T47D (cell line): ENCODE data around the gene DDX27.

Experiments
- DNase-seq, 2 experiments: peaks; one replicate each; pipeline versions ENCODE4 v3.0.0 to v3.0.0-alpha.2; 2011 to 2012; ENCODE audit warnings: low read depth in 1 of 2, low spot score in 1 of 2
- JUND ChIP-seq: IDR thresholded peaks from 2 replicates; pipeline ENCODE4 v1.6.1; 2012; ENCODE audit warnings: low read depth
- in situ Hi-C: cut with HindIII; loops from 2 replicates; pipeline ENCODE4 v1.10.0; 2016; ENCODE audit warnings: low sequenced_read_pairs, low pct_unique_long_range_greater_than_20kb

DDX27 gene

GRCh38 chr20:49237531-49237930 lies 18.3 kb downstream of the DDX27 start:
- in situ Hi-C loops, result no loop called here
- DNase-seq, result no peak
- no peak for TF ChIP-seq JUND

DNA sequence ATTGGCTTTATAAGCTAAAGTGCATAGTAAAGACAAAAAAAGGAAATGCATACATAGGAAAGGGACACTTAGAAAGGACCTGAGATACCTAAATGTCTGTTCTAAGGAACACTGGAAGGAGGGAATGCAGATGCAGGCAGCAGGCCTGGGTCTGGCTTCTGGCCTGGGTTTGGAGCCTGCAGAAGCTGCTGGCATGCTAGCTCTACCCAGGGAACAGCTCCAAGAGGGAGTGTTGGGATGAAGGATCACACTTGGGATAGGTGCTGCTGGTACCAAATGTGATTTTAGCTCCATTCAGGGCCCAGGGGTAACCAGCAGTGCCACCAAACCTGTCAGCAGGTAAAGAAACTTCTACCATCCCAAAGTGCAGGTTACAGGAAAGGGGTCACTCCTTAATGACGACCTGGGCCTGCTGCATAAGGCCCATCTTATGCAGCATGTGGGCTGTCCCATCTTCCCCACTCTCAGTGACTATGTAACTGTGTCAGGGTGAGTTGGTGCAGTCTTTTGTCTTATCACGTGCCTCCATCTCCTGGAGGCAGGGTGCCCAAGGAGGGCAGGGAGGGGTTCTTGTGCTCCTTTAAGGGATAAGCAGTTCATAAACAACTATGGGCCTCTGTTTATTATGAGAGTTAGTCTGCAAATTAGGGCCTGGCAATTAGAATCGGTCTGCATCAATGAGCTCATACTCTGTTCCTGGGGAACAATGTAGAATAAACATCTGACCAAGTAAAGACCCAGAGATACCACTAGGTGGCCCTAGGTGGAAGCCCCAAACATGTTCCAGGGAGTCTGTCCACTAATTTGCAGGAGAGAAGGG lies 26.9 kb downstream of the DDX27 start:
- no peak for TF ChIP-seq JUND
- in situ Hi-C loops, result no loop called here
- peak; percentile 62 to 78 for DNase-seq

GRCh38 chr20:49247169-49247723 lies 28.0 kb downstream of the DDX27 start:
- no peak for TF ChIP-seq JUND
- no peak for DNase-seq
- in situ Hi-C loops, result no loop called here

GRCh38 chr20:49247792-49248191 lies 28.6 kb downstream of the DDX27 start:
- no peak for DNase-seq
- no peak for TF ChIP-seq JUND
- in situ Hi-C loops, result no loop called here

- in situ Hi-C loops, result no loop called here
- TF ChIP-seq JUND, result no peak
- no peak for DNase-seq
Observed at GRCh38 chr20:49248301-49248700, 29.1 kb downstream of the DDX27 start.

DNA sequence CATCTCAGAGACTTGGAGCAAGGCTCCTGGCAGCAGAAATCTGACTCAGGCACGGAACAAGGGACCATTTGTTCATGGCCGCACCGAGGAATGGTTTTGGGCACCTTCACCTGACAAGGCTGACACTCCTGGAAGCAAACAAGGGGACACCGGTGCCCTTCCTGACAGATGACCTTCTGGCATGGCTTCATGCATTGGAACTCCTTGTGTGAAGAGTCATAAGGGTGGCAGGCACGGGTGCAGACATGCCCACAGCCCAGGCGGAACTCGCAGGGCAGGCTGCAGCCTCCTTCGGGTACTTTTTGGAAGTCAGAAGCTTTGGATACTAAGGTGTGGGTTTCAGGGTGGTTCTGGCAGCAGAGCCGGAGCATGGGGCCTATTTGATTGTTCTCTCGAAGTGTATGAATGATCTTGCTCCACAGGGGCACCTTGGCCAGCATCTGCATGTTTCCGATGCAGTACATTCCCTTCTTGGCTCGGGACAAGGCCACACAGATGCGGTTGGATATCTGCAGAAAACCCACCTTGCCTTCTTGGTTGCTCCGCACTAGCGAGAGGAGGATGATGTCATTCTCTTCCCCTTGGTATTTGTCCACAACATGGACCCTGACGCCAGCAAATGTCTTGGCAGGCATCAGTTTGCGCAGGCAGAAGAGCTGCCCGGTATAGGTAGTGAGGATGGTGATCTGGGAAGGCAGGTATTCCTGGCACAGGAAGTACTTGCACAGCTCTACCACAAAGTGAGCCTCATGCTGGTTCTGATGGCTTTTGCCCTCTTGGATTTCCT lies 29.9 kb downstream of the DDX27 start:
- in situ Hi-C loops, result no loop called here
- no peak for TF ChIP-seq JUND
- DNase-seq, result no peak

DNA sequence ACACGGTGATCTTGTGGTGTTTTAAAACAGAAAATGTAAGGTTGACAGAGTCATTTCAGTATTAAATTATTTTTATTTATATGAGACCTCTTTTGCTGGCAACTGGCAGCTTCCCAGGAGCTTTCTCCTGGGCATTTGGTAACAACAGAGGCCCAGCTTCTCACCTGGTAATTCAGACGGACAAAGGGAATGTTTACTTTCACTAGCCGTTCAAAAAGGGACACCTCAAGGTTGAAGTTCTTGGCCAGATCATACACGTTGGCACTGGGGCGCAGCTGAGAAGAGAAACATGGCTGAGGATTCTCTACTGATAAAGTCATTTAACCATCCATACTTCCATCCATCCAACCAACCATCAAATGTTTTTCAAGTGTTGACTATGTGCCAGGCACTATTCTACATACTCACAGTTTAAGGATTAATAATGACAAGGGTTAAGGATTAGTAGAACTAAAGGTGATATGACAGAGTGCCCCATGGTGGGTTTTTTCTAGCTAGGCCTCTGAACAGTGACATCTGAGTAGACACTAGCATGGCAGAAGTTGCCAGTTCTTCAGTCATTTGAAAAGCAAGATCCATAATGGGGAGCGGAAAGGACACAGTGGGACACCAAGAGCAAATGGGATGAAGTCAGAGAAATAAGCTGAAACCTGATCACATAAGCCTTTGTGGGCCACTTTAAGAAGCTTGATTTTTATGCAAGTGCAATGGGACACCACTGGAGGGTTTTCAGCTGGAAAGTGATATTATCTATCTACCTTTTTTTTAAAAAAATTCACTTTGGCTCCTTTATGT lies 33.5 kb downstream of the DDX27 start:
- no peak for DNase-seq
- no peak for TF ChIP-seq JUND
- in situ Hi-C loops, result no loop called here

- in situ Hi-C loops, result no loop called here
- TF ChIP-seq JUND, result no peak
- DNase-seq, result no peak
Observed at GRCh38 chr20:49256261-49256660, 37.0 kb downstream of the DDX27 start.

GRCh38 chr20:49259284-49259683 lies 40.1 kb downstream of the DDX27 start:
- in situ Hi-C loops, result no loop called here
- no peak for DNase-seq
- no peak for TF ChIP-seq JUND

GRCh38 chr20:49259799-49260198 lies 40.6 kb downstream of the DDX27 start:
- TF ChIP-seq JUND, result no peak
- no peak for DNase-seq
- in situ Hi-C loops, result no loop called here

DNA sequence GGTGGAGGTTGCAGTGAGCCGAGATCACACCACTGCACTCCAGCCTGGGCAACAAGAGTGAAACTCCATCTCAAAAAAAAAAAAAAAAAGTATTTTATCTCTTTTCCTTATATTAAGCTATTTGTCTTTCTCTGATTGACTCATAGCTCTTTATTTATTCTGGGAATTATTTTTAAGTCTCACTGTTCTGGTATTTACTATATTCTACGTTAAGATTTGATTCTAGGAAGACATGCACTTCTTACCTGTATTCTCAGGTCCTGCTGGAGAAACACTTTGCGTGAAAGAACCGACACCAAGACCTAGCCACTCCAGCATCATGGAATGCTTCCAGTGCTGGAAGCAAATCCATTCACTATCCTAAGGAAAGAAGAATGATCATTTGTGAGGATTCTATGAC lies 41.0 kb downstream of the DDX27 start:
- DNase-seq, result no peak
- no peak for TF ChIP-seq JUND
- in situ Hi-C loops, result no loop called here

DNA sequence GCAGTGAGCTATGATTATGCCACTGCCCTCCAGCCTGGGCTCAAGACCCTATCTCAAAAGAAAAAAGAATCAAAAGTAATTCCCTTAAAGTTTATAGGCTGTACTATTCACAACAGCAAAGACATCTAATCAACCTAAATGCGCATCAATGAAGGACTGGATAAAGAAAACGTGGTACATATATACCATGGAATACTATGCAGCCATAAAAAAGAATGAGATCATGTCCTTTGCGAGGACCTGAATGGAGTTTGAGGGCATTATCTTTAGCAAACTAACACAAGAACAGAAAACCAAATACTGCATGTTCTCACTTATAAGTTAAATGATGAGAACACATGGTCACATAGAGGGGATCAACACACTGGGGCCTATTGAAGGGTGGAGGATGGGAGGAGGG lies 42.0 kb downstream of the DDX27 start:
- DNase-seq, result no peak
- in situ Hi-C loops, result no loop called here
- TF ChIP-seq JUND, result no peak
